ENCODE measurements around the gene C10orf67.
"Not testable (repeated sequence)": the region's sequence is repeated elsewhere in the genome, so short reads cannot be mapped to it uniquely, and the experiment has no call there.

DNA sequence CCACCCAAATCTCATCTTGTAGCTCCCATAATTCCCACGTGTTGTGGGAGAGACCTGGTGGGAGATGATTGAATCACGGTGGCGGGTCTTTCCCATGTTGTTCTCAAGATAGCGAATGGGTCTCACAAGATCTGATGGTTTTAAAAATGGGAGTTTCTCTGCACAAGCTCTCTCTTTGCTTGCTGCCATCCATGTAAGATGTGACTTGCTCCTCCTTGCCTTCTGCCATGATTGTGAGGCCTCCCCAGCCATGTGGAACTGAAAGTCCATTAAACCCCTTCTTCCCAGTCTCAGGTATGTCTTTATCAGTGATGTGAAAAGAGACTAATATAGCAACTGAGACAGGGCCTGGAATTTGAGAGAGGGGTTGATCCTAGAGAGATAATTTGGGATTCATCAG is 91.7 kb downstream of the C10orf67 start:
- TF ChIP-seq, protein P1, sequence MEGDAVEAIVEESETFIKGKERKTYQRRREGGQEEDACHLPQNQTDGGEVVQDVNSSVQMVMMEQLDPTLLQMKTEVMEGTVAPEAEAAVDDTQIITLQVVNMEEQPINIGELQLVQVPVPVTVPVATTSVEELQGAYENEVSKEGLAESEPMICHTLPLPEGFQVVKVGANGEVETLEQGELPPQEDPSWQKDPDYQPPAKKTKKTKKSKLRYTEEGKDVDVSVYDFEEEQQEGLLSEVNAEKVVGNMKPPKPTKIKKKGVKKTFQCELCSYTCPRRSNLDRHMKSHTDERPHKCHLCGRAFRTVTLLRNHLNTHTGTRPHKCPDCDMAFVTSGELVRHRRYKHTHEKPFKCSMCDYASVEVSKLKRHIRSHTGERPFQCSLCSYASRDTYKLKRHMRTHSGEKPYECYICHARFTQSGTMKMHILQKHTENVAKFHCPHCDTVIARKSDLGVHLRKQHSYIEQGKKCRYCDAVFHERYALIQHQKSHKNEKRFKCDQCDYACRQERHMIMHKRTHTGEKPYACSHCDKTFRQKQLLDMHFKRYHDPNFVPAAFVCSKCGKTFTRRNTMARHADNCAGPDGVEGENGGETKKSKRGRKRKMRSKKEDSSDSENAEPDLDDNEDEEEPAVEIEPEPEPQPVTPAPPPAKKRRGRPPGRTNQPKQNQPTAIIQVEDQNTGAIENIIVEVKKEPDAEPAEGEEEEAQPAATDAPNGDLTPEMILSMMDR (conservative IDR thresholded peaks at IDR 0.05; ENCODE audit: low read depth, low read length), result not testable (repeated sequence)
- not testable (repeated sequence) for TF ChIP-seq EZH2phosphoT487 (IDR thresholded peaks at IDR 0.05; ENCODE audit: borderline replicate concordance, low read length)
